Measurements from ENCODE around the gene DMTF1. TPM values are rescaled to one million over a fixed set of nuclear protein-coding genes. Genes with fewer than 3 reads are reported as not detected.

DMTF1 gene
- total and polyA plus RNA-seq, 2 of the 8 experiments (the other 6 are each of a cell fraction or from before 2014, with no cell fraction given) = 86.0 to 115 TPM

GRCh38 chr7:87152112-87152896 is at the start of gene DMTF1 (continued):
- no peak for TF ChIP-seq RFX5 (IDR thresholded peaks at IDR 0.05; ENCODE audit: borderline replicate concordance, low read depth, low read length)
- peak; percentile 97 for TF ChIP-seq ASH2L (IDR thresholded peaks at IDR 0.05; ENCODE audit: low read length)
- TF ChIP-seq ZNF274 (IDR thresholded peaks at IDR 0.05; ENCODE audit: borderline replicate concordance, extremely low read depth, low read length) = no peak
- peak; percentile 65 for TF ChIP-seq TBP (IDR thresholded peaks at IDR 0.05; ENCODE audit: low read depth, low read length)
- TF ChIP-seq POLR2AphosphoS5 (IDR thresholded peaks at IDR 0.05; ENCODE audit: low read depth, low read length) = peak; percentile 96
- TF ChIP-seq JUND (IDR thresholded peaks at IDR 0.05; ENCODE audit: low read length) = no peak; the same call in 1 of the 2 replicates
- no peak for TF ChIP-seq POU5F1 (IDR thresholded peaks at IDR 0.05; ENCODE audit: low read depth, low read length)
- TF ChIP-seq SIN3A (conservative IDR thresholded peaks at IDR 0.05 in 1 of 2, IDR thresholded peaks at IDR 0.05 in 1 of 2; ENCODE audit: low read depth in 1 of 2, low read length in 2 of 2) = peak in 1 of 2 experiments; percentile 33; a peak in 2 of 4 replicates
- no peak for TF ChIP-seq RNF2 (IDR thresholded peaks at IDR 0.05; ENCODE audit: borderline replicate concordance, low read depth, low read length, missing control alignments, poor library complexity, severe bottlenecking)
- peak; percentile 82 for TF ChIP-seq GABPA (IDR thresholded peaks at IDR 0.05; ENCODE audit: borderline replicate concordance, insufficient read depth, low read length)
